ENCODE data around the gene SDC3.

DNA sequence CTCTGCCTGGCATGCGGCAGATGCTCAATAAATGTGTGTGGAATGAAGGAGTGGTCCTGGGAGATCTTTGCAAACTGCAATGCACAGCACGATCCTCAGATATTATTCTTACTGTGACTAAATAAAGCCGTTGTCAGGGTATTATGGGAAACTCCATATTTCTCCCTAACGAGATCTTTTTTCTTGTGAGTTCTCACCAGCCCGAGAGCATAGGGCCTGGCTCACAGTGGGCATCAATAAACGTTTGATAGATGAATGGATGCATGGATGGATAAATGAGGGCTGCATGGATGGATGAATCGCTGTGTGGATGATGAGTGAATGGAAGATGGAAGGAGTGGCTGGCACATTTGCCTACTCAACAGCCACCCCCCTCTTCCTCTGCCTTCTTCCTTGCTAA, 69.6 kb downstream of the SDC3 start:
- TF ChIP-seq, protein P1, sequence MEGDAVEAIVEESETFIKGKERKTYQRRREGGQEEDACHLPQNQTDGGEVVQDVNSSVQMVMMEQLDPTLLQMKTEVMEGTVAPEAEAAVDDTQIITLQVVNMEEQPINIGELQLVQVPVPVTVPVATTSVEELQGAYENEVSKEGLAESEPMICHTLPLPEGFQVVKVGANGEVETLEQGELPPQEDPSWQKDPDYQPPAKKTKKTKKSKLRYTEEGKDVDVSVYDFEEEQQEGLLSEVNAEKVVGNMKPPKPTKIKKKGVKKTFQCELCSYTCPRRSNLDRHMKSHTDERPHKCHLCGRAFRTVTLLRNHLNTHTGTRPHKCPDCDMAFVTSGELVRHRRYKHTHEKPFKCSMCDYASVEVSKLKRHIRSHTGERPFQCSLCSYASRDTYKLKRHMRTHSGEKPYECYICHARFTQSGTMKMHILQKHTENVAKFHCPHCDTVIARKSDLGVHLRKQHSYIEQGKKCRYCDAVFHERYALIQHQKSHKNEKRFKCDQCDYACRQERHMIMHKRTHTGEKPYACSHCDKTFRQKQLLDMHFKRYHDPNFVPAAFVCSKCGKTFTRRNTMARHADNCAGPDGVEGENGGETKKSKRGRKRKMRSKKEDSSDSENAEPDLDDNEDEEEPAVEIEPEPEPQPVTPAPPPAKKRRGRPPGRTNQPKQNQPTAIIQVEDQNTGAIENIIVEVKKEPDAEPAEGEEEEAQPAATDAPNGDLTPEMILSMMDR (IDR thresholded peaks at IDR 0.05; ENCODE audit: low read depth, low read length): no peak
- TF ChIP-seq EZH2phosphoT487 (IDR thresholded peaks at IDR 0.05; ENCODE audit: low read depth): no peak

Data from OCI-LY3 (cell line).